ENCODE data around the gene RGL1.
"Not testable (repeated sequence)": the region's sequence is repeated elsewhere in the genome, so short reads cannot be mapped to it uniquely, and the experiment has no call there.

Gene RGL1

DNA sequence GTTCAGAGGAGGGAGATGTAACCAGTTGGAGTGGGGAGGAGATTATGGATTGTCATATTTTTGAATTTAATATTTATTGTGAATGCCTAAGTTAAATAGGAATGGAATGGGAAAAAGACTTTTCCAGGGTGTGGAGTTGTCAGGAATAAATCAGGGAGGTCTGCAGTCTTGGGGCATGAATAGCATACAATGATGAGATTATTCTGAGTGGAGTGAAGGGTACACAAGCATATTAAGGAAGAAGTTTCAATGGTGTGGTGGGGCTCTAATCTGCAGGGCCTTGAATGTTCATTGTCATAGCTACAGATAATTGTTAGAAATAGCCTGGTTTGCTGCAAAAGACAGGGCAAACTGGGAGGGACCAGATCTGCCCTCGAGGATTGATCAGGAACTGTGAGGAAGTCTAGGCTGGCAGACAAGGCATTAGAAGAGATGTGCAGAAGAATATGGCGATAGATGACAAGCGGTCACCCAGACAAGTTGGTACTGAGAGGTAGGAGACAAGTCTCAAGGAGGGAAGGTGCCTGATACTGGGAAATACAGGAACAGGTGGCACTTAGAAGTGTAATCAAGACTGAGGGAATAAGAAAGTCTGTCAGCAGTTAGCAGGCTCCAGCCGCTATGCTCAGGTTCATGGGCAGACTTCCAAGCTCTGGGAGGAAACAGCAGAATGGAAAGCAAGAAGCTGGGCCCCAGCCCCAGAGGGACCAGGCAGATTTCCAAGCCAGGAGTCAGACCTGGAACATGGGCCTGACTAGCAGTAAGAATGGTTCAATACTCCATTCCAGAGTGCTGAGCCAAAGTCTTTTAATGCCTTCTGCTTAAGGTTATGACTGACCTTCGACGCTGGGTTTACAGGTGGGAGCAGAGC is 20.9 kb upstream of the RGL1 start:
- no peak for TF ChIP-seq CTCF (IDR thresholded peaks at IDR 0.05; ENCODE audit: extremely low read depth, insufficient read depth, missing control alignments)
- in situ Hi-C loops (cut with MboI; ENCODE audit: low pct_unique_long_range_greater_than_20kb, low sequenced_read_pairs, unreplicated experiment) = loop anchor here (10.0 kb wide), 1 partner anchor 89 kb away; no protein-coding TSS in a partner anchor
- no peak for DNase-seq (ENCODE audit: low spot score)

- in situ Hi-C loops (cut with MboI; ENCODE audit: low pct_unique_long_range_greater_than_20kb, low sequenced_read_pairs, unreplicated experiment) = loop anchor here (10.0 kb wide), 1 partner anchor 91 kb away; no protein-coding TSS in a partner anchor
- not testable (repeated sequence) for DNase-seq (ENCODE audit: low spot score)
These were observed 19.0 kb upstream of the RGL1 start for GRCh38 chr1:183785921-183786320.

GRCh38 chr1:183787704-183788103 is 17.2 kb upstream of the RGL1 start:
- no peak for DNase-seq (ENCODE audit: low spot score)
- in situ Hi-C loops (cut with MboI; ENCODE audit: low pct_unique_long_range_greater_than_20kb, low sequenced_read_pairs, unreplicated experiment) = loop anchor here (10.0 kb wide), 1 partner anchor 93 kb away; no protein-coding TSS in a partner anchor
- TF ChIP-seq CTCF (IDR thresholded peaks at IDR 0.05; ENCODE audit: extremely low read depth, insufficient read depth, missing control alignments) = no peak

DNA sequence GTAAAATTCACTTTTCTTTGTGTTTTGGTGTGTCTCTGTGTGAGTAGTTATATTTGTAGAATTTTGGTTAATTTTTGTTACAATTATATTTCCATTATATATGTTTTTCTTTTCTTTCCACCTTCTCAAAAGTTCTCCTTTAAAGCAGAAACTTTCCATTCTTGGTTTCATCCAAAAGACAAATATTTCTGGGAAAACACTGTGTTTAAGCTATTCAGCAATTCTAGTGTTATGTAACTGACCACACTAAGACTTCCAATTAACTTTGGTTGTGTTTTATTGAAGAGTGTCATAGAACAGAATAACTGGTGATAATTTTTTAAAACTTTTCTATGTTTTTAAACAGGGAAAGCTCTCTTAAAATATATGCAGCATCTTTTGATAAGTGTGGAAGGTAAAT is 13.6 kb upstream of the RGL1 start:
- in situ Hi-C loops (cut with MboI; ENCODE audit: low pct_unique_long_range_greater_than_20kb, low sequenced_read_pairs, unreplicated experiment) = no loop called here
- no peak for TF ChIP-seq CTCF (IDR thresholded peaks at IDR 0.05; ENCODE audit: extremely low read depth, insufficient read depth, missing control alignments)
- DNase-seq (ENCODE audit: low spot score) = no peak

DNA sequence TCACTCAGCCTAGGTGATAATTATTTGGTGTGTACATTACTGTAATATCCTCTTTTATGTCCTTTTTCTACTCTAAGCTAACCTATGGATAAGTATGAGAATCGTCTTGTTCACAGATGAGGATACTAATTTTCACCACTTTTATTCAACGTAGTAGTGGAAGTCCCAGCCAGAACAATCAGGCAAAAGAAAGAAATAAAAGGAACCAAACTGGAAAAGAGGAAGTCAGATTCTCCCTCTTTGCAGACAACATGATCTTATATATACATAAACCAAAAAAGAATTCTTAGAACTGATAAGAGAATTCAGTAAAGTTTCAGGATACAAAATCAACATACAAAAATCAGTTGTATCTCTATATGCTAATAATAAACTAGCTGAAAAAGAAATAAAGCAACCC is 12.6 kb upstream of the RGL1 start:
- no peak for DNase-seq (ENCODE audit: low spot score)
- no peak for TF ChIP-seq CTCF (IDR thresholded peaks at IDR 0.05; ENCODE audit: extremely low read depth, insufficient read depth, missing control alignments)
- in situ Hi-C loops (cut with MboI; ENCODE audit: low pct_unique_long_range_greater_than_20kb, low sequenced_read_pairs, unreplicated experiment) = no loop called here

GRCh38 chr1:183794088-183794487 is 10.8 kb upstream of the RGL1 start:
- in situ Hi-C loops (cut with MboI; ENCODE audit: low pct_unique_long_range_greater_than_20kb, low sequenced_read_pairs, unreplicated experiment) = no loop called here
- no peak for TF ChIP-seq CTCF (IDR thresholded peaks at IDR 0.05; ENCODE audit: extremely low read depth, insufficient read depth, missing control alignments)
- no peak for DNase-seq (ENCODE audit: low spot score)

- DNase-seq (ENCODE audit: low spot score) = no peak
- TF ChIP-seq CTCF (IDR thresholded peaks at IDR 0.05; ENCODE audit: extremely low read depth, insufficient read depth, missing control alignments) = no peak
- in situ Hi-C loops (cut with MboI; ENCODE audit: low pct_unique_long_range_greater_than_20kb, low sequenced_read_pairs, unreplicated experiment) = no loop called here
These were observed 4.5 kb upstream of the RGL1 start for GRCh38 chr1:183800449-183800848.
